ENCODE results near the gene GBE1. TPM values are rescaled to one million over a fixed set of nuclear protein-coding genes. Genes with fewer than 3 reads are reported as not detected.
"Not testable (repeated sequence)": the region's sequence is repeated elsewhere in the genome, so short reads cannot be mapped to it uniquely, and the experiment has no call there.

The GBE1 gene
- total and polyA plus RNA-seq, 8 donors, result 3.7 to 14.1 (median 9.0) TPM

- FAIRE-seq (no peak), ATAC-seq (no peak), DNase-seq (no peak)
- no peak for TF ChIP-seq CTCF (IDR thresholded peaks at IDR 0.05)
- Histone ChIP-seq H3K4me1 (peaks cover 0 to 6% (median 6%) of the 10 kb centered on the region in 3 donors), H3K27ac (no peak overlapping the region), H3K4me3 (no peak overlapping the region), H3K9me3 (no peaks in the 10 kb centered on the region), H3K36me3 (no peaks in the 10 kb centered on the region), H3K27me3 (no peaks in the 10 kb centered on the region)
- intact Hi-C loops (cut with DNase I), result no loop called here
- WGBS, 2 donors, result 84 to 94% methylated on average over 2 of the region's 2 CpGs
Observed at GRCh38 chr3:81776643-81777042, 15.2 kb upstream of the GBE1 start.

GRCh38 chr3:81770710-81771109 lies 9.3 kb upstream of the GBE1 start:
- Histone ChIP-seq H3K4me3 (no peak overlapping the region), H3K9me3 (no peaks in the 10 kb centered on the region), H3K36me3 (no peaks in the 10 kb centered on the region), H3K4me1 (no peaks in the 10 kb centered on the region), H3K27ac (no peak overlapping the region), H3K27me3 (no peaks in the 10 kb centered on the region)
- FAIRE-seq, result no peak
- TF ChIP-seq CTCF (IDR thresholded peaks at IDR 0.05), result no peak
- WGBS, 2 donors, result 88 to 89% methylated on average over 3 of the region's 3 CpGs
- no peak for DNase-seq
- intact Hi-C loops (cut with DNase I), result no loop called here
- ATAC-seq, result no peak

GRCh38 chr3:81769299-81769698 lies 7.9 kb upstream of the GBE1 start:
- H3K4me1 ChIP-seq, result no peaks in the 10 kb centered on the region
- ATAC-seq (no peak), FAIRE-seq (no peak), DNase-seq (no peak)
- H3K27ac ChIP-seq, result no peak overlapping the region
- no peak overlapping the region for H3K4me3 ChIP-seq
- no peak for TF ChIP-seq CTCF (IDR thresholded peaks at IDR 0.05)
- no peaks in the 10 kb centered on the region for H3K9me3 ChIP-seq
- no peaks in the 10 kb centered on the region for H3K36me3 ChIP-seq
- intact Hi-C loops (cut with DNase I), result loop anchor here in 1 of 3 donors (10.0 kb wide), 1 partner anchor 66 kb away; no protein-coding TSS in a partner anchor
- whole genome bisulfite sequencing, 2 donors, result 70 to 88% methylated on average over 2 of the region's 2 CpGs
- H3K27me3 ChIP-seq, result no peaks in the 10 kb centered on the region

- not testable (repeated sequence) for FAIRE-seq, H3K36me3 ChIP-seq
- intact Hi-C loops (cut with DNase I), result loop anchor here in 1 of 3 donors (10.0 kb wide), 1 partner anchor 67 kb away; no protein-coding TSS in a partner anchor
Observed at GRCh38 chr3:81767250-81767859, 5.9 kb upstream of the GBE1 start.

GRCh38 chr3:81765400-81765799 lies 4.0 kb upstream of the GBE1 start:
- no peaks in the 10 kb centered on the region for H3K27me3 ChIP-seq
- H3K4me3 ChIP-seq, result no peak overlapping the region
- WGBS, 2 donors, result 93 to 99% methylated on average over 2 of the region's 2 CpGs
- FAIRE-seq (no peak), ATAC-seq (no peak), DNase-seq (no peak)
- H3K27ac ChIP-seq, result no peak overlapping the region
- no peaks in the 10 kb centered on the region for H3K36me3 ChIP-seq
- no peak for TF ChIP-seq CTCF (IDR thresholded peaks at IDR 0.05)
- intact Hi-C loops (cut with DNase I), result loop anchor here in 1 of 3 donors (10.0 kb wide), 1 partner anchor 69 kb away; no protein-coding TSS in a partner anchor
- peaks cover 0 to 7% (median 4%) of the 10 kb centered on the region in 3 donors for H3K4me1 ChIP-seq
- no peaks in the 10 kb centered on the region for H3K9me3 ChIP-seq

More at GRCh38 chr3:81767250-81767859, 5.9 kb upstream of the GBE1 start:
- not testable (repeated sequence) for H3K27me3 ChIP-seq, H3K4me3 ChIP-seq, H3K27ac ChIP-seq, ATAC-seq, H3K9me3 ChIP-seq, H3K4me1 ChIP-seq
- DNase-seq, result peak in 1 of 6 donors; percentile 49
- 96 to 99% methylated on average over 40 to 47 of the region's 47 CpGs for WGBS, 2 donors
